GM12878 (cell line): ENCODE measurements around the gene FOXP4. TPM values are rescaled to one million over a fixed set of nuclear protein-coding genes. Genes with fewer than 3 reads are reported as not detected.

Source experiments
- BACH1 ChIP-seq: fragments of 450-650 bp; IDR thresholded peaks from 2 replicates; pipeline ENCODE4 v1.6.1; 2017; ENCODE audit warnings: mild to moderate bottlenecking, borderline replicate concordance
- BRCA1 ChIP-seq: IDR thresholded peaks from 2 replicates; pipeline ENCODE4 v1.6.1; 2011; ENCODE audit warnings: low read depth, low read length, improper control_type of control experiment
- CBFB ChIP-seq: IDR thresholded peaks from 2 replicates; pipeline ENCODE4 v1.6.1; 2016; ENCODE audit warnings: antibody characterized with exemption, low read depth
- CBX5 ChIP-seq: sonication (generic); IDR thresholded peaks from 2 replicates; pipeline ENCODE4 v1.6.1; 2016; ENCODE audit warnings: low read depth, moderate library complexity, mild to moderate bottlenecking, inconsistent platforms
- DPF2 ChIP-seq: fragments of 450-650 bp; IDR thresholded peaks from 2 replicates; pipeline ENCODE4 v1.6.1; 2017; ENCODE audit warnings: mild to moderate bottlenecking
- EGR1 ChIP-seq, 2 experiments: IDR thresholded peaks; 1 replicate in 1 of 2; 2 replicates in 1 of 2; pipeline ENCODE4 v1.6.1; 2011 to 2012; ENCODE audit warnings: low read depth in 2 of 2, low read length in 2 of 2, borderline replicate concordance in 1 of 2, mild to moderate bottlenecking in 1 of 2, moderate library complexity in 1 of 2
- JUNB ChIP-seq: IDR thresholded peaks from 2 replicates; pipeline ENCODE4 v1.6.1; 2016; ENCODE audit warnings: antibody characterized with exemption, mild to moderate bottlenecking
- KDM1A ChIP-seq: fragments of 200-600 bp; sonication (generic); IDR thresholded peaks from 2 replicates; pipeline ENCODE4 v1.6.1; 2016; ENCODE audit warnings: borderline replicate concordance
- MTA3 ChIP-seq: IDR thresholded peaks from 2 replicates; pipeline ENCODE4 v1.6.1; 2012; ENCODE audit warnings: low read length, inconsistent platforms, borderline replicate concordance
- MXI1 ChIP-seq: fragments of 150-350 bp; IDR thresholded peaks from 2 replicates; pipeline ENCODE4 v1.6.1; 2011; ENCODE audit warnings: low read depth, mild to moderate bottlenecking, inconsistent platforms, low read length, improper control_type of control experiment
- MYC ChIP-seq: IDR thresholded peaks from 2 replicates; pipeline ENCODE4 v1.6.1; 2011; ENCODE audit warnings: mild to moderate bottlenecking, low read length, moderate library complexity, inconsistent platforms; ENCODE audit not compliant: insufficient read depth, insufficient replicate concordance, insufficient read length, severe bottlenecking
- NBN ChIP-seq: fragments of 450-650 bp; IDR thresholded peaks from 2 replicates; pipeline ENCODE4 v1.6.1; 2016
- NR2C2 ChIP-seq: IDR thresholded peaks from 2 replicates; pipeline ENCODE4 v1.6.1; 2011; ENCODE audit warnings: borderline replicate concordance, low read depth; ENCODE audit not compliant: control insufficient read depth, insufficient read length
- NR2F1 ChIP-seq: fragments of 450-650 bp; conservative IDR thresholded peaks from 2 replicates; pipeline ENCODE4 v1.6.1; 2017; ENCODE audit warnings: mild to moderate bottlenecking
- RAD51 ChIP-seq: fragments of 450-650 bp; IDR thresholded peaks from 2 replicates; pipeline ENCODE4 v1.6.1; 2016; ENCODE audit warnings: moderate library complexity, mild to moderate bottlenecking, inconsistent platforms
- polyA plus RNA-seq, 11 experiments: library from polyadenylated mRNA; depleted of rRNA in 4 of 11; unstranded in 6 of 11; stranded (reverse) in 5 of 11; fragments of >200 nt; fragmentation: Nextera tagmentation in 4 of 11; fragmentation: Illumina TruSeq in 1 of 11; extraction: Ambion mirVana in 4 of 11; extraction: Trizol in 1 of 11; gene quantifications; 1 replicate in 1 of 11; 2 replicates in 10 of 11; pipeline versions ENCODE4 v1.2.1 to v1.2.3, GENCODE V29; 2011 to 2016; ENCODE audit warnings: inconsistent platforms in 2 of 11, missing spikeins in 2 of 11, low read depth in 1 of 11
- total RNA-seq, 4 experiments: library from RNA; depleted of rRNA in 3 of 4; stranded (reverse); fragments of >200 nt in 3 of 4; fragmentation: Illumina TruSeq in 1 of 4; extraction: Trizol in 1 of 4; gene quantifications; 2 replicates each; pipeline versions ENCODE4 v1.2.1 to v1.2.3, GENCODE V29; 2013 to 2021
- TF ChIP-seq, protein P1 (sequence below): IDR thresholded peaks from 2 replicates; pipeline ENCODE4 v1.6.1; 2012; ENCODE audit warnings: low read depth, low read length, improper control_type of control experiment
- TF ChIP-seq, protein P2 (sequence below): fragments of 450-650 bp; IDR thresholded peaks from 2 replicates; pipeline ENCODE4 v1.6.1; 2017; ENCODE audit warnings: mild to moderate bottlenecking, low read depth, inconsistent platforms; ENCODE audit not compliant: poor library complexity, severe bottlenecking
- TF ChIP-seq, protein P3 (sequence below): fragments of 450-650 bp; formaldehyde crosslinking; IDR thresholded peaks from 2 replicates; pipeline ENCODE4 v1.5.0; 2022; ENCODE audit warnings: mild to moderate bottlenecking, missing genetic modification characterization
- TF ChIP-seq, protein P4 (sequence below): fragments of 450-650 bp; IDR thresholded peaks from 2 replicates; pipeline ENCODE4 v1.6.1; 2017; ENCODE audit warnings: low read depth, mild to moderate bottlenecking, moderate library complexity
- TF ChIP-seq, protein P5 (sequence below): fragments of 450-650 bp; IDR thresholded peaks from 2 replicates; pipeline ENCODE4 v1.6.1; 2014; ENCODE audit warnings: mild to moderate bottlenecking

Gene FOXP4
- total and polyA plus RNA-seq, 10 of the 15 experiments (the other 5 are each of a cell fraction or from before 2014, with no cell fraction given) = 0.31 to 46.1 (median 2.3) TPM

DNA sequence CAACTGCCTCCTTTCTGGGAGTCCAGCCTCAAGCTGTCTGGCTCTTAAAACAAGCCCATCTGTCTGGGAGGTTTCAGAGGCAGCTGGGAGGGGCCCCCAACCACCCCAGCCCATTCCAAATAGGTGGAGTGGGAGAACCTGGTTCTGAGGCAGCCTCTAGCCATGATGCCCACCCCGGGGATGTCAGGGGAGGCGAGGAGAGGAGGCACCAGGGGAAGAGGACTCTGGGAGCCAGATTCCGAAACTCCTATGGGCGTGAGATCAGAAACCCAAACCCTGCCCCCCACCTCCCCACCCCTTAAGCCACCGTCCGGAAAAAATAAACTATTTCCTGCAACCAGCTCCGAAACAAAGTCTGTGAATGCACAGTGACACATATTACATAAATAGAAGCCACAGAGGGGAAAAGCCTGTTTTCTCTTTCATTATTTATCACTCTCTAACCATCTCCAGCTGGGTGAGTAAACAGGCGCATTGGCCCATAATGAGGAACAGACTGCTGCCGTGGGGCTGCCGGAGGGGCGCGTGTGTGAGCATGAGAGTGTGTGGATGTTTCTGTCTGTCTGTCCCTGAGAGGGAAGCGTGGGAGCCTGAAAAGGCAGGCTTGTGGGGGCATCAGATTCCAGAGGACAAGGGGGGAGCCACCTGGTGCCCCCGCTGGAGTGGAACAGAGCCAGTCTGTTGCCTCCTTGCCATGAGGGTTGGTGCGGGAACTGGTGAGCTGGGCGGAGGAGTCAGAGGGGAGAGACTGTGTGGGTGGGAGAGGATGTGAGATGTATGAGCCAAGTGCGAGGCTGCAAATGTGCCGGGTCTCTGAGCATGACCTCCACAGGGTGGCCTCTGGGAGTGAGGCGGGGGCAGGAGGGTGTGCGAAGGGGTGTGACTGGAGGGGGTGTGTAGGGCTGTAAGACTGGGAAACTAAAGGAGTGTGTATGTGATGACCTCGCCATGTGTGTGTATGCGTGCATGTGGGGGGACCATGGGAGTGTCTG, 14.3 kb upstream of the FOXP4 start (continued):
- TF ChIP-seq NR2F1 = peak; percentile 96
- TF ChIP-seq BRCA1 = no peak
- TF ChIP-seq NR2C2 = no peak
- peak; percentile 90 for TF ChIP-seq CBFB
- TF ChIP-seq JUNB = peak; percentile 99
- peak; percentile 66; the same call in 1 of the 2 replicates for TF ChIP-seq MXI1
- no peak for TF ChIP-seq KDM1A
- TF ChIP-seq EGR1 (IDR thresholded peaks at IDR 0.05; ENCODE audit: borderline replicate concordance in 1 of 2, low read depth in 2 of 2, low read length in 2 of 2) = peak in 1 of 2 experiments; percentile 90; a peak in 2 of 3 replicates
- TF ChIP-seq, protein P1, sequence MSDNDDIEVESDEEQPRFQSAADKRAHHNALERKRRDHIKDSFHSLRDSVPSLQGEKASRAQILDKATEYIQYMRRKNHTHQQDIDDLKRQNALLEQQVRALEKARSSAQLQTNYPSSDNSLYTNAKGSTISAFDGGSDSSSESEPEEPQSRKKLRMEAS = peak; percentile 64; the same call in 1 of the 2 replicates
- TF ChIP-seq BACH1 = peak; percentile 80
- peak; percentile 99 for TF ChIP-seq NBN
- TF ChIP-seq, protein P2, sequence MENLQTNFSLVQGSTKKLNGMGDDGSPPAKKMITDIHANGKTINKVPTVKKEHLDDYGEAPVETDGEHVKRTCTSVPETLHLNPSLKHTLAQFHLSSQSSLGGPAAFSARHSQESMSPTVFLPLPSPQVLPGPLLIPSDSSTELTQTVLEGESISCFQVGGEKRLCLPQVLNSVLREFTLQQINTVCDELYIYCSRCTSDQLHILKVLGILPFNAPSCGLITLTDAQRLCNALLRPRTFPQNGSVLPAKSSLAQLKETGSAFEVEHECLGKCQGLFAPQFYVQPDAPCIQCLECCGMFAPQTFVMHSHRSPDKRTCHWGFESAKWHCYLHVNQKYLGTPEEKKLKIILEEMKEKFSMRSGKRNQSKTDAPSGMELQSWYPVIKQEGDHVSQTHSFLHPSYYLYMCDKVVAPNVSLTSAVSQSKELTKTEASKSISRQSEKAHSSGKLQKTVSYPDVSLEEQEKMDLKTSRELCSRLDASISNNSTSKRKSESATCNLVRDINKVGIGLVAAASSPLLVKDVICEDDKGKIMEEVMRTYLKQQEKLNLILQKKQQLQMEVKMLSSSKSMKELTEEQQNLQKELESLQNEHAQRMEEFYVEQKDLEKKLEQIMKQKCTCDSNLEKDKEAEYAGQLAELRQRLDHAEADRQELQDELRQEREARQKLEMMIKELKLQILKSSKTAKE = peak; percentile 98
- peak; percentile 43 for TF ChIP-seq MYC
- TF ChIP-seq CBX5 = peak; percentile 51; the same call in 1 of the 2 replicates
- TF ChIP-seq DPF2 = peak; percentile 98
- TF ChIP-seq, protein P3, sequence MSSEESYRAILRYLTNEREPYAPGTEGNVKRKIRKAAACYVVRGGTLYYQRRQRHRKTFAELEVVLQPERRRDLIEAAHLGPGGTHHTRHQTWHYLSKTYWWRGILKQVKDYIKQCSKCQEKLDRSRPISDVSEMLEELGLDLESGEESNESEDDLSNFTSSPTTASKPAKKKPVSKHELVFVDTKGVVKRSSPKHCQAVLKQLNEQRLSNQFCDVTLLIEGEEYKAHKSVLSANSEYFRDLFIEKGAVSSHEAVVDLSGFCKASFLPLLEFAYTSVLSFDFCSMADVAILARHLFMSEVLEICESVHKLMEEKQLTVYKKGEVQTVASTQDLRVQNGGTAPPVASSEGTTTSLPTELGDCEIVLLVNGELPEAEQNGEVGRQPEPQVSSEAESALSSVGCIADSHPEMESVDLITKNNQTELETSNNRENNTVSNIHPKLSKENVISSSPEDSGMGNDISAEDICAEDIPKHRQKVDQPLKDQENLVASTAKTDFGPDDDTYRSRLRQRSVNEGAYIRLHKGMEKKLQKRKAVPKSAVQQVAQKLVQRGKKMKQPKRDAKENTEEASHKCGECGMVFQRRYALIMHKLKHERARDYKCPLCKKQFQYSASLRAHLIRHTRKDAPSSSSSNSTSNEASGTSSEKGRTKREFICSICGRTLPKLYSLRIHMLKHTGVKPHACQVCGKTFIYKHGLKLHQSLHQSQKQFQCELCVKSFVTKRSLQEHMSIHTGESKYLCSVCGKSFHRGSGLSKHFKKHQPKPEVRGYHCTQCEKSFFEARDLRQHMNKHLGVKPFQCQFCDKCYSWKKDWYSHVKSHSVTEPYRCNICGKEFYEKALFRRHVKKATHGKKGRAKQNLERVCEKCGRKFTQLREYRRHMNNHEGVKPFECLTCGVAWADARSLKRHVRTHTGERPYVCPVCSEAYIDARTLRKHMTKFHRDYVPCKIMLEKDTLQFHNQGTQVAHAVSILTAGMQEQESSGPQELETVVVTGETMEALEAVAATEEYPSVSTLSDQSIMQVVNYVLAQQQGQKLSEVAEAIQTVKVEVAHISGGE (CRISPR knock-in tag) = no peak
- TF ChIP-seq, protein P4, sequence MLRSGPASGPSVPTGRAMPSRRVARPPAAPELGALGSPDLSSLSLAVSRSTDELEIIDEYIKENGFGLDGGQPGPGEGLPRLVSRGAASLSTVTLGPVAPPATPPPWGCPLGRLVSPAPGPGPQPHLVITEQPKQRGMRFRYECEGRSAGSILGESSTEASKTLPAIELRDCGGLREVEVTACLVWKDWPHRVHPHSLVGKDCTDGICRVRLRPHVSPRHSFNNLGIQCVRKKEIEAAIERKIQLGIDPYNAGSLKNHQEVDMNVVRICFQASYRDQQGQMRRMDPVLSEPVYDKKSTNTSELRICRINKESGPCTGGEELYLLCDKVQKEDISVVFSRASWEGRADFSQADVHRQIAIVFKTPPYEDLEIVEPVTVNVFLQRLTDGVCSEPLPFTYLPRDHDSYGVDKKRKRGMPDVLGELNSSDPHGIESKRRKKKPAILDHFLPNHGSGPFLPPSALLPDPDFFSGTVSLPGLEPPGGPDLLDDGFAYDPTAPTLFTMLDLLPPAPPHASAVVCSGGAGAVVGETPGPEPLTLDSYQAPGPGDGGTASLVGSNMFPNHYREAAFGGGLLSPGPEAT = peak; percentile 98
- TF ChIP-seq MTA3 = peak; percentile 87; the same call in 1 of the 2 replicates
- 0 out of 2 replicates have a peak, but pooled peaks have one; percentile 21 for TF ChIP-seq RAD51
- TF ChIP-seq, protein P5, sequence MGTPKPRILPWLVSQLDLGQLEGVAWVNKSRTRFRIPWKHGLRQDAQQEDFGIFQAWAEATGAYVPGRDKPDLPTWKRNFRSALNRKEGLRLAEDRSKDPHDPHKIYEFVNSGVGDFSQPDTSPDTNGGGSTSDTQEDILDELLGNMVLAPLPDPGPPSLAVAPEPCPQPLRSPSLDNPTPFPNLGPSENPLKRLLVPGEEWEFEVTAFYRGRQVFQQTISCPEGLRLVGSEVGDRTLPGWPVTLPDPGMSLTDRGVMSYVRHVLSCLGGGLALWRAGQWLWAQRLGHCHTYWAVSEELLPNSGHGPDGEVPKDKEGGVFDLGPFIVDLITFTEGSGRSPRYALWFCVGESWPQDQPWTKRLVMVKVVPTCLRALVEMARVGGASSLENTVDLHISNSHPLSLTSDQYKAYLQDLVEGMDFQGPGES = no peak
